ENCODE data around the gene ARHGEF17.

DNA sequence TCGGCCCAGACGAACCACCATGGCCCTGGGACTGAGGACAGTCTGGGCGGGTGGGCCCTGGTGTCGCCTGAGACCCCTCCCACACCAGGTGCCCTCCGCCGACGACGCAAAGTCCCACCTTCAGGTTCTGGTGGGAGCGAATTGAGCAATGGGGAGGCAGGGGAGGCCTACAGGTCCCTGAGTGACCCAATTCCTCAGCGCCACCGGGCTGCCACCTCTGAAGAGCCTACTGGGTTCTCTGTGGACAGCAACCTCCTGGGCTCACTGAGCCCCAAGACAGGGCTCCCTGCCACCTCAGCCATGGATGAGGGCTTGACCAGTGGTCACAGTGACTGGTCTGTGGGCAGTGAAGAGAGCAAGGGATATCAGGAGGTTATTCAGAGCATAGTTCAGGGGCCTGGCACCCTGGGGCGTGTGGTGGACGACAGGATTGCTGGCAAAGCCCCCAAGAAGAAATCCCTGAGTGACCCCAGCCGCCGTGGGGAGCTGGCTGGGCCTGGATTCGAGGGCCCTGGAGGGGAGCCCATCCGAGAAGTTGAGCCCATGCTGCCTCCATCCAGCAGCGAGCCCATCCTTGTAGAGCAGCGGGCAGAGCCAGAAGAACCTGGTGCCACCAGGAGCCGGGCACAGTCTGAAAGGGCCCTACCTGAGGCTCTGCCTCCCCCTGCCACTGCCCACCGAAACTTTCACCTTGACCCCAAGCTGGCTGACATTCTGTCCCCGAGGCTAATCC, 2.8 kb downstream of the ARHGEF17 start:
- TF ChIP-seq, protein P1, sequence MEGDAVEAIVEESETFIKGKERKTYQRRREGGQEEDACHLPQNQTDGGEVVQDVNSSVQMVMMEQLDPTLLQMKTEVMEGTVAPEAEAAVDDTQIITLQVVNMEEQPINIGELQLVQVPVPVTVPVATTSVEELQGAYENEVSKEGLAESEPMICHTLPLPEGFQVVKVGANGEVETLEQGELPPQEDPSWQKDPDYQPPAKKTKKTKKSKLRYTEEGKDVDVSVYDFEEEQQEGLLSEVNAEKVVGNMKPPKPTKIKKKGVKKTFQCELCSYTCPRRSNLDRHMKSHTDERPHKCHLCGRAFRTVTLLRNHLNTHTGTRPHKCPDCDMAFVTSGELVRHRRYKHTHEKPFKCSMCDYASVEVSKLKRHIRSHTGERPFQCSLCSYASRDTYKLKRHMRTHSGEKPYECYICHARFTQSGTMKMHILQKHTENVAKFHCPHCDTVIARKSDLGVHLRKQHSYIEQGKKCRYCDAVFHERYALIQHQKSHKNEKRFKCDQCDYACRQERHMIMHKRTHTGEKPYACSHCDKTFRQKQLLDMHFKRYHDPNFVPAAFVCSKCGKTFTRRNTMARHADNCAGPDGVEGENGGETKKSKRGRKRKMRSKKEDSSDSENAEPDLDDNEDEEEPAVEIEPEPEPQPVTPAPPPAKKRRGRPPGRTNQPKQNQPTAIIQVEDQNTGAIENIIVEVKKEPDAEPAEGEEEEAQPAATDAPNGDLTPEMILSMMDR (IDR thresholded peaks at IDR 0.05; ENCODE audit: poor library complexity) = no peak
- TF ChIP-seq EZH2 (IDR thresholded peaks at IDR 0.05; ENCODE audit: borderline replicate concordance) (no peak), EZH2phosphoT487 (IDR thresholded peaks at IDR 0.05; ENCODE audit: low read depth, severe bottlenecking, unreplicated experiment) (no peak)
